Vagina (tissue), 2 donors: ENCODE results near the gene DYSF. TPM values are rescaled to one million over a fixed set of nuclear protein-coding genes. Genes with fewer than 3 reads are reported as not detected.
A peak's percentile ranks its signal among the peaks of the same experiment; 100 is the strongest.

Experiments used
- DNase-seq, 2 donors: peaks; one replicate each; pipeline ENCODE4 v3.0.0-alpha.2; 2017; ENCODE audit errors: extremely low spot score in 2 of 2
- H3K27ac ChIP-seq: fragments of 200-600 bp; sonication (generic); one replicate; pipeline ENCODE4 v1.5.1; 2019
- H3K27me3 ChIP-seq: fragments of 200-600 bp; sonication (generic); one replicate; pipeline ENCODE4 v1.5.1; 2019
- H3K36me3 ChIP-seq, 2 donors: fragments of 200-600 bp; sonication (generic); one replicate each; pipeline ENCODE4 v1.5.1; 2017 to 2019
- H3K4me1 ChIP-seq: fragments of 200-600 bp; sonication (generic); one replicate; pipeline ENCODE4 v1.5.1; 2019
- H3K4me3 ChIP-seq, 2 donors: fragments of 200-600 bp; sonication (generic); 1 replicate in 1 of 2; 2 replicates in 1 of 2; pipeline ENCODE4 v1.5.1; 2016 to 2019
- H3K9me3 ChIP-seq: fragments of 200-600 bp; sonication (generic); one replicate; pipeline ENCODE4 v1.5.1; 2019
- POLR2A ChIP-seq, 2 donors: fragments of 450-650 bp; IDR thresholded peaks; one replicate each; pipeline ENCODE4 v1.6.1; 2017; ENCODE audit warnings: antibody characterized with exemption in 2 of 2, mild to moderate bottlenecking in 2 of 2, moderate library complexity in 2 of 2
- POLR2AphosphoS5 ChIP-seq, 2 donors: sonication (generic); formaldehyde crosslinking; IDR thresholded peaks; one replicate each; pipeline ENCODE4 v1.9.0; 2017; ENCODE audit warnings: antibody characterized with exemption in 2 of 2, mild to moderate bottlenecking in 2 of 2, low read depth in 1 of 2; ENCODE audit not compliant: insufficient read depth in 1 of 2
- intact Hi-C: fragments of 100-400 bp; cut with DNase I; formaldehyde crosslinking; loops from one replicate; pipeline ENCODE4 v1.15.1; 2023
- total RNA-seq: library from RNA; depleted of rRNA; stranded (reverse); fragments of >200 nt; gene quantifications from one replicate; pipeline ENCODE4 v1.2.3, GENCODE V29; 2016
- TF ChIP-seq, protein P1 (sequence below), 3 experiments: fragments of 450-650 bp in 2 of 3; fragments of 200-600 bp in 1 of 3; sonication (generic) in 1 of 3; IDR thresholded peaks; one replicate each; pipeline ENCODE4 v1.5.1; 2017 to 2019; ENCODE audit warnings: antibody characterized with exemption in 3 of 3, mild to moderate bottlenecking in 2 of 3, moderate library complexity in 2 of 3

Gene DYSF
- total RNA-seq, 1 donor from 2014 or later, result 10.1 TPM

DNA sequence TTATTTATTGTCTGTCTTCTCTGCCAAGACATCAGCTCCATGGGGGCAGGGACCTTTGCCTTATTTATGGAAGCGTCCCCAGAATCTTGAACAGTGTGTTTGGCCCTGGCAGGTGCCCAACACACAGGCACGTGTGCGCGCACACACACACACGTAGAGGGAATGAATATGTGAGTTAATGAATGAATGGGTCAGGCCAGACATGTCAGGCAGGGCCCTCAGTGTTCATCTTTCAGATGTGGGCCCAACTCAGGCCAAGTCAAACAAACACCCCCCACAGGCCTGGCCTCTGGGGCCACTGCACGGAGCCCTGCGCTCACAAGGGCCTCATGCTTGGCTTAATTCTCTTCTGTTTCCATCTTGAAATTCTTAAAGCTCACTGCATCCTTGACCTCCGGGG lies 54.1 kb downstream of the DYSF start:
- TF ChIP-seq, protein P1, sequence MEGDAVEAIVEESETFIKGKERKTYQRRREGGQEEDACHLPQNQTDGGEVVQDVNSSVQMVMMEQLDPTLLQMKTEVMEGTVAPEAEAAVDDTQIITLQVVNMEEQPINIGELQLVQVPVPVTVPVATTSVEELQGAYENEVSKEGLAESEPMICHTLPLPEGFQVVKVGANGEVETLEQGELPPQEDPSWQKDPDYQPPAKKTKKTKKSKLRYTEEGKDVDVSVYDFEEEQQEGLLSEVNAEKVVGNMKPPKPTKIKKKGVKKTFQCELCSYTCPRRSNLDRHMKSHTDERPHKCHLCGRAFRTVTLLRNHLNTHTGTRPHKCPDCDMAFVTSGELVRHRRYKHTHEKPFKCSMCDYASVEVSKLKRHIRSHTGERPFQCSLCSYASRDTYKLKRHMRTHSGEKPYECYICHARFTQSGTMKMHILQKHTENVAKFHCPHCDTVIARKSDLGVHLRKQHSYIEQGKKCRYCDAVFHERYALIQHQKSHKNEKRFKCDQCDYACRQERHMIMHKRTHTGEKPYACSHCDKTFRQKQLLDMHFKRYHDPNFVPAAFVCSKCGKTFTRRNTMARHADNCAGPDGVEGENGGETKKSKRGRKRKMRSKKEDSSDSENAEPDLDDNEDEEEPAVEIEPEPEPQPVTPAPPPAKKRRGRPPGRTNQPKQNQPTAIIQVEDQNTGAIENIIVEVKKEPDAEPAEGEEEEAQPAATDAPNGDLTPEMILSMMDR (IDR thresholded peaks at IDR 0.05), result no peak
- TF ChIP-seq POLR2AphosphoS5 (IDR thresholded peaks at IDR 0.05; ENCODE audit: insufficient read depth in 1 of 2, low read depth in 1 of 2), result no peak
- no peak overlapping the region for H3K4me3 ChIP-seq
- H3K4me1 ChIP-seq, result peaks cover 6% of the 10 kb centered on the region
- intact Hi-C loops, result no loop called here
- DNase-seq, result no peak
- no peaks in the 10 kb centered on the region for H3K9me3 ChIP-seq
- H3K27ac ChIP-seq, result no peak overlapping the region
- no peaks in the 10 kb centered on the region for H3K36me3 ChIP-seq
- no peaks in the 10 kb centered on the region for H3K27me3 ChIP-seq

DNA sequence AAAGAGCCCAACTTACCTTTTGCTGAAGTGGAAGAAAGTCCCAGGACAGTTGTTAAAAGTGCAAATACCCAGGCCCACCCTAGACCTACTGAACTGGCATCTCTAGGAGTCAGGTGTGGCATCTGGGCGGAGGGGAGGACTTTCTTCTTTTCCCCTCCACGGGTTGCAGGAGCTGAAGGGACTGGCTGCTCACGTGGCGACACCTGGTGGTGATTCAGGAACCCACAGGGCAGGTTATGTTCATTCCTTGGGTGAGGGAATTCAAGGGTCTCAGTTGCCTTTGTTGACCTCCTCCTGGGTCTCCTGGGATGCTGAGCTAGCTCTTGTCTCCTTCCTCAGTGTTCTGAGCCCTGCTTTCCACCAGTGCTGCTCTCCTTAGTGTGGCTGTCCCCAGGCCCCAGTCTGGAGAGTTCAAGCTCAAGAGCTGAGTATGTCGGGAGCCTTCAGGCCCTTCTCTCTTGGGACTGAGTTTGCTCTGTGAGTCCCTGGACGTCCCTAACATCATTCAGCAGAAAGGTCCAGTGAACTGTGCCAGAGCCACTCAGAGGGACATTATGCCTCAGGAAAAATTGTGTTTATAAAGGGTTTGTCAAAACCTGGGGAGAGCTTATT lies 56.9 kb downstream of the DYSF start:
- no peaks in the 10 kb centered on the region for H3K36me3 ChIP-seq
- no peak overlapping the region for H3K4me3 ChIP-seq
- no peak for DNase-seq
- intact Hi-C loops, result loop anchor here (5.0 kb wide), 2 partner anchors 48 to 213 kb away; no protein-coding TSS in a partner anchor
- no peak overlapping the region for H3K27ac ChIP-seq
- no peaks in the 10 kb centered on the region for H3K4me1 ChIP-seq
- TF ChIP-seq, protein P1 (IDR thresholded peaks at IDR 0.05), result peak; percentile 39 to 93 (median 91)
- TF ChIP-seq POLR2AphosphoS5 (IDR thresholded peaks at IDR 0.05; ENCODE audit: insufficient read depth in 1 of 2, low read depth in 1 of 2), result no peak
- H3K9me3 ChIP-seq, result no peaks in the 10 kb centered on the region
- no peaks in the 10 kb centered on the region for H3K27me3 ChIP-seq

DNA sequence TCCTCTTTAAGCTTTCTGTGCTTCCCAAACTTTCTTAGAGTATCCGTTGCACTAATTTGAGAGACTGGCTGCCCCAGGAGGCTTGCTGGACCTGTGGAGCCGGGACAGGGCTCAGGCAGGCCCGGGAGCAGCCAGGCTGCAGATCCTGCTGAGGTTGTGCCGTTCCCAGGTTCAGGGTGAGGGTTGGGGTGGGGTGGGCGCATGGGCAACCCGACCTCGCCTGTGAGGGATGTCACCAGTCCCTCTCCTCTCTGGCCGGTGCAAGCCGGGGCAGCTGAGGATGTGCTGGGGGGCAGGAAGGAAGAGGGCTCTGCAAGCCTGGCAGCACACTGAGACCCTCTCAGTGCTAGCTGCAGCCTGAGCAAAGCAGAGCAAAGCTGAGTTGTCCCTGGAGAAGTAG lies 57.6 kb downstream of the DYSF start:
- intact Hi-C loops, result loop anchor here (5.0 kb wide), 2 partner anchors 49 to 214 kb away; no protein-coding TSS in a partner anchor
- Histone ChIP-seq H3K27me3 (no peaks in the 10 kb centered on the region), H3K27ac (no peak overlapping the region), H3K4me1 (no peaks in the 10 kb centered on the region), H3K4me3 (no peak overlapping the region), H3K36me3 (no peaks in the 10 kb centered on the region), H3K9me3 (no peaks in the 10 kb centered on the region)
- TF ChIP-seq, protein P1 (IDR thresholded peaks at IDR 0.05), result no peak
- TF ChIP-seq POLR2A (IDR thresholded peaks at IDR 0.05) (no peak), POLR2AphosphoS5 (IDR thresholded peaks at IDR 0.05; ENCODE audit: insufficient read depth in 1 of 2, low read depth in 1 of 2) (no peak)
- DNase-seq, result no peak

DNA sequence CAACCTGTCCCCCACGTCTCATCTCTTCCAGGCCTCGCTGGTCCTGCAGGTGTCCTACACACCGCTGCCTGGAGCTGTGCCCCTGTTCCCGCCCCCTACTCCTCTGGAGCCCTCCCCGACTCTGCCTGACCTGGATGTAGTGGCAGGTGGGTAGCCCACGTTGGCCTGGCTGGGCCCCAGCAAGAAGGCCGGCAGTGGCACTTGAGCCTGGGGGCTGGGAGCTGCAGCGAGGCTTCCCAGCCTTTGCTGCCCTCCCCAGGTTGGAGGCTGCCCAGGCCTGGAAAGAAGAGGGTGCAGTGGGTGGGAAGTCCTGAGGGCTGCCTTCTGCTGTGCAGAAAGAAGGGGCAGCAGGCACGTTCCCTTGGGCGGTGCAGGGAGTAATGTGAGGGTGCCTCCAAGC lies 58.4 kb downstream of the DYSF start:
- intact Hi-C loops, result loop anchor here (5.0 kb wide), 2 partner anchors 49 to 214 kb away; no protein-coding TSS in a partner anchor
- DNase-seq, result no peak
- Histone ChIP-seq H3K27me3 (no peaks in the 10 kb centered on the region), H3K36me3 (no peaks in the 10 kb centered on the region), H3K27ac (no peak overlapping the region), H3K4me3 (no peak overlapping the region), H3K4me1 (no peaks in the 10 kb centered on the region), H3K9me3 (no peaks in the 10 kb centered on the region)
- TF ChIP-seq POLR2A (IDR thresholded peaks at IDR 0.05), result no peak
- TF ChIP-seq, protein P1 (IDR thresholded peaks at IDR 0.05), result no peak
- no peak for TF ChIP-seq POLR2AphosphoS5 (IDR thresholded peaks at IDR 0.05; ENCODE audit: insufficient read depth in 1 of 2, low read depth in 1 of 2)

DNA sequence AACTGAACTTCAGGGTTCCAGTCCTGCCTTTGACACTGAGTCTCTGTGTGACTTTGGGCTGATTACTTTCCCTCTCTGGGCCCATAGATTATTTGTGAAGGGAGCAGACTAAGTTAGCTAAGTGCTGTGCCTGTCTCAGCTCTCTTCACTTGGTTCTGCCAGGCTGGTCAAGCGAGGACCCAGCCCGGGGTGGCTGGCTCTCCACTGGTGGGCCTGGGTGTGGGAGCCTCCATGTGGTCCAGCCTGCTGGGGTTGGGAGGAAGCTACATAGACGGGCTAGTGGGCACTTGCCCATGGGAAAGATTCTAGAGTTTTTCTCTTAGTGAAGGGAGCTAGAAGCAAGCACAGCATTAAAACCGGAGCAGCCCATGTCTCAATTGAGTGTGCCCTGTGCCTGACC lies 59.0 kb downstream of the DYSF start:
- Histone ChIP-seq H3K9me3 (no peaks in the 10 kb centered on the region), H3K27me3 (no peaks in the 10 kb centered on the region), H3K36me3 (no peaks in the 10 kb centered on the region), H3K27ac (no peak overlapping the region), H3K4me1 (no peaks in the 10 kb centered on the region), H3K4me3 (no peak overlapping the region)
- TF ChIP-seq POLR2A (IDR thresholded peaks at IDR 0.05) (no peak), POLR2AphosphoS5 (IDR thresholded peaks at IDR 0.05; ENCODE audit: insufficient read depth in 1 of 2, low read depth in 1 of 2) (no peak)
- TF ChIP-seq, protein P1 (IDR thresholded peaks at IDR 0.05), result no peak
- DNase-seq, result no peak
- intact Hi-C loops, result loop anchor here (5.0 kb wide), 2 partner anchors 50 to 215 kb away; no protein-coding TSS in a partner anchor
